NT2/D1 (cell line): ENCODE results near the gene RIBC1.

Experiments used
- DNase-seq: peaks from one replicate; pipeline ENCODE4 v3.0.0-alpha.2; 2011; ENCODE audit warnings: low read depth, low spot score
- H3K27me3 ChIP-seq: 2 replicates; pipeline ENCODE4 v1.6.0; 2011; ENCODE audit warnings: mild to moderate bottlenecking; ENCODE audit not compliant: insufficient read length, insufficient read depth
- H3K36me3 ChIP-seq: 2 replicates; pipeline ENCODE4 v1.6.1; 2011; ENCODE audit warnings: mild to moderate bottlenecking, low read length, mixed read lengths; ENCODE audit not compliant: insufficient read depth, insufficient read length
- H3K4me1 ChIP-seq: 2 replicates; pipeline ENCODE4 v1.5.1; 2011; ENCODE audit not compliant: insufficient read depth, insufficient read length
- H3K4me3 ChIP-seq: 2 replicates; pipeline ENCODE4 v1.5.1; 2011; ENCODE audit warnings: low read depth; ENCODE audit not compliant: insufficient read length
- H3K9ac ChIP-seq: 2 replicates; pipeline ENCODE4 v1.6.0; 2011; ENCODE audit warnings: low read depth; ENCODE audit not compliant: insufficient read length
- H3K9me3 ChIP-seq: 2 replicates; pipeline ENCODE4 v1.5.1; 2011; ENCODE audit warnings: mild to moderate bottlenecking, low read length; ENCODE audit not compliant: insufficient read depth
- SUZ12 ChIP-seq: IDR thresholded peaks from 2 replicates; pipeline ENCODE4 v1.6.1; 2011; ENCODE audit not compliant: insufficient read length, insufficient read depth; ENCODE audit errors: extremely low read depth
- YY1 ChIP-seq: IDR thresholded peaks from 2 replicates; pipeline ENCODE4 v1.6.1; 2011; ENCODE audit not compliant: insufficient read length, insufficient read depth
- ZNF274 ChIP-seq: IDR thresholded peaks from 2 replicates; pipeline ENCODE4 v1.6.1; 2011; ENCODE audit warnings: mild to moderate bottlenecking, low read depth, low read length

RIBC1 gene

GRCh38 chrX:53422861-53423306, at the start of gene RIBC1:
Gene RIBC1, plus strand, starts transcription at chrX:53422873. Its CDS starts 3,404 bp downstream, at chrX:53426277.
- Histone ChIP-seq H3K36me3 (peaks cover 40% of the 10 kb centered on the region), H3K4me1 (peaks cover 9% of the 10 kb centered on the region), H3K4me3 (peak within 1 kb of the TSS; percentile 96), H3K9me3 (no peaks in the 10 kb centered on the region), H3K9ac (peak within 1 kb of the TSS; percentile 99), H3K27me3 (no peaks in the 10 kb centered on the region)
- peak; percentile 44 for DNase-seq
- TF ChIP-seq YY1 (no peak), SUZ12 (no peak), ZNF274 (no peak)

GRCh38 chrX:53373307-53373706, 49.4 kb upstream of the RIBC1 start:
- DNase-seq = no peak
- Histone ChIP-seq H3K27me3 (no peaks in the 10 kb centered on the region), H3K36me3 (peaks cover 40% of the 10 kb centered on the region), H3K4me3 (no peak overlapping the region), H3K4me1 (no peaks in the 10 kb centered on the region), H3K9ac (no peak overlapping the region), H3K9me3 (no peaks in the 10 kb centered on the region; the same call in 1 of the 2 replicates)
- no peak for TF ChIP-seq ZNF274
- TF ChIP-seq SUZ12 = no peak
- no peak for TF ChIP-seq YY1

- DNase-seq = no peak
- no peaks in the 10 kb centered on the region for H3K27me3 ChIP-seq
- no peaks in the 10 kb centered on the region; the same call in 1 of the 2 replicates for H3K9me3 ChIP-seq
- no peak overlapping the region for H3K9ac ChIP-seq
- H3K4me1 ChIP-seq = no peaks in the 10 kb centered on the region
- TF ChIP-seq ZNF274 = no peak
- no peak for TF ChIP-seq SUZ12
- TF ChIP-seq YY1 = no peak
- H3K36me3 ChIP-seq = peaks cover 49% of the 10 kb centered on the region
- H3K4me3 ChIP-seq = no peak overlapping the region
Measured at GRCh38 chrX:53374222-53374820, 48.4 kb upstream of the RIBC1 start.

- DNase-seq = no peak
- Histone ChIP-seq H3K9ac (no peak overlapping the region), H3K9me3 (no peaks in the 10 kb centered on the region; the same call in 1 of the 2 replicates)
Measured at GRCh38 chrX:53374923-53375322, 47.8 kb upstream of the RIBC1 start.

GRCh38 chrX:53376888-53377287, 45.8 kb upstream of the RIBC1 start:
- Histone ChIP-seq H3K9me3 (no peaks in the 10 kb centered on the region; the same call in 1 of the 2 replicates), H3K27me3 (no peaks in the 10 kb centered on the region), H3K4me3 (no peak overlapping the region), H3K9ac (no peak overlapping the region), H3K4me1 (no peaks in the 10 kb centered on the region), H3K36me3 (peaks cover 75% of the 10 kb centered on the region)
- DNase-seq = no peak
- TF ChIP-seq YY1 (no peak), ZNF274 (no peak), SUZ12 (no peak)

More at GRCh38 chrX:53374923-53375322, 47.8 kb upstream of the RIBC1 start:
- H3K27me3 ChIP-seq = no peaks in the 10 kb centered on the region
- TF ChIP-seq ZNF274 = no peak
- no peak for TF ChIP-seq YY1
- no peak for TF ChIP-seq SUZ12
- H3K36me3 ChIP-seq = peaks cover 55% of the 10 kb centered on the region
- no peak overlapping the region for H3K4me3 ChIP-seq
- no peaks in the 10 kb centered on the region for H3K4me1 ChIP-seq

GRCh38 chrX:53377464-53377863, 45.2 kb upstream of the RIBC1 start:
- no peak overlapping the region for H3K4me3 ChIP-seq
- H3K9me3 ChIP-seq = no peaks in the 10 kb centered on the region; the same call in 1 of the 2 replicates
- no peak overlapping the region for H3K9ac ChIP-seq
- peaks cover 81% of the 10 kb centered on the region for H3K36me3 ChIP-seq
- DNase-seq = no peak
- TF ChIP-seq YY1 (no peak), SUZ12 (no peak), ZNF274 (no peak)
- H3K4me1 ChIP-seq = no peaks in the 10 kb centered on the region
- H3K27me3 ChIP-seq = no peaks in the 10 kb centered on the region

- Histone ChIP-seq H3K9ac (no peak overlapping the region), H3K36me3 (peaks cover 97% of the 10 kb centered on the region), H3K27me3 (no peaks in the 10 kb centered on the region), H3K4me1 (no peaks in the 10 kb centered on the region), H3K4me3 (no peak overlapping the region), H3K9me3 (no peaks in the 10 kb centered on the region; the same call in 1 of the 2 replicates)
- DNase-seq = no peak
- no peak for TF ChIP-seq YY1
- no peak for TF ChIP-seq ZNF274
- TF ChIP-seq SUZ12 = no peak
Measured at GRCh38 chrX:53379008-53379710, 43.5 kb upstream of the RIBC1 start.
